Measurements from ENCODE around the gene PLCXD1. TPM values are rescaled to one million over a fixed set of nuclear protein-coding genes. Genes with fewer than 3 reads are reported as not detected.
"Not testable (repeated sequence)": the region's sequence is repeated elsewhere in the genome, so short reads cannot be mapped to it uniquely, and the experiment has no call there.

The PLCXD1 gene
- total RNA-seq, 1 experiment from 2014 or later, result 14.8 TPM

DNA sequence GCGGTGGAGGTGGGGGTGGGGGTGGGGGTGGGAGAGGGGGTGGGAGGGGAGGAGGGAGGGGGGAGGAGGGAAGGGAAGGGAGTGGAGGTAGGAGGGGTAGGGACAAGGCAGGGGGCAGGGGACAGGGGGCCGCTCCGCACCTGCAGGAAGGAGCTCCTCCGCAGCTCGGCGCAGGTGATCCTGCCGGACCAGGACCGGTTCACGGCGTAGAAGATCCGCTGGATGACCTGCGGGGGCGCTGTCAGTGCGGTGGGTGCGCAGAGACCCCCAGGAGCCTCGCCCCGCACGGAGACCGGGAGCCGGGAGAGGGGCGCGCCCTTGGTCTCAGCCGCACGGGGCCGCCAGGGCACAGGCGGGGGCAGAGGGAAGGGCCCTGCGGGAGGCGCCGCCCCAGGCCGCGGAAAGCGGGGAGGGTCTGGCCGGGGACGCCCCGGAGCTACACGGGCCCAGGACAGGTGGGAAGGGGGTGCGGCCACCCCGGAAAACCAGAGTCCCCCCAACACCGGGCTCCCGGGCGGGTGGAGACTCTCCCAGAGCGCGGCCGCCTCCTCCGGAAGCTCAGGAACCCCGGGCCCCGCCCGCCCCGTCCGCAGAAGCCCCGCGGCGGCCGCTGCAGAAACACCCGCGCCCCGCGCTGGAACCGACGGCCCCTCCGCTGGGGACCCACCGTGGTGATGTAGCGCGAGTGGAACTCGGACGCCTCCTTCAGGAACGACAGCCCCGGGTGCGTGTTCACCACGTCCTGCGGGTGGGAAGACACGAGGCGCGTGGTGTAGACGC is 65.0 kb downstream of the PLCXD1 start:
- Histone ChIP-seq H3K9me3 (replicated peaks) (peaks cover 12% of the 10 kb centered on the region), H3K4me3 (no peak overlapping the region), H3K4me1 (replicated peaks) (no peaks in the 10 kb centered on the region), H3K36me3 (no peaks in the 10 kb centered on the region), H3K27ac (no peak overlapping the region), H3K27me3 (replicated peaks) (no peaks in the 10 kb centered on the region)
- no peak for DNase-seq (ENCODE audit: low read depth in 1 of 2, low spot score in 2 of 2)

DNA sequence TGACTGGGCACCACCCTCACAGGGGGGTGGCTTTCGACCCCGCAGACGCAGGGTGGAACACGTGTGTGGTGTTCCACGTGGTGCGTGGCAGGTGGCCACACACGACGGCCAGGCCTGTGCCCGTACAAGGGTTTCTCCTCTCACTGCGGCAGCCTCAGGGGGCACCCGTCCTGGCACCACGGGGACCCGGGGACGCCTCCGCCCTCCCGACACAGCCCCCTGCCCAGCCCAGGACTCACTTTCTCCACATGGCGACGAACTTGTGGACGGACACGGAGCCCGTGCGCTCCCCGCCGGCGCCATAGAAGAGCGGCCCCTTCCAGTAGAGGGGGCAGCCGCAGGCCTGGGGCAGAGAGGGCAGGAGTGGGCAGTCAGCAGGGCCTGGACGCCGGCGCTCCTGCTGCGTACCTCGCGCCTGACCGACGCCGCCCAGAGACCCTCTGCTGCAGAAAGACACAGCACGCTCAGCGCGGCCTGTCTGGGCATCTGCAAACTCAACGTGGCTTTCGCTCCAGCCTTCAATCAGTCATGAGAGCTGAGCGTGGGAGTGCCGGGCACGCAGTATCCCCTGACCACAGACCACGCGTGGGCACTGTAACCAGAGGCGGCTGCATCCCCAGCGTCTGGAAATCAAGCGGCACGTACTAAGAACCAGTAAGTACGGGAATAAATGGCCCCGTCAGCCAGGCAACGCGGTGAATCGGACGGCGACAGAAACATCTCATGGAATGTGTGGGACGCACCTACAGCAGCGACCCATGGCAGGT is 66.4 kb downstream of the PLCXD1 start:
- Histone ChIP-seq H3K27me3 (replicated peaks) (no peaks in the 10 kb centered on the region), H3K27ac (no peak overlapping the region), H3K4me1 (replicated peaks) (no peaks in the 10 kb centered on the region), H3K36me3 (no peaks in the 10 kb centered on the region), H3K4me3 (no peak overlapping the region), H3K9me3 (replicated peaks) (peaks cover 7% of the 10 kb centered on the region)
- DNase-seq (ENCODE audit: low read depth in 1 of 2, low spot score in 2 of 2), result no peak

DNA sequence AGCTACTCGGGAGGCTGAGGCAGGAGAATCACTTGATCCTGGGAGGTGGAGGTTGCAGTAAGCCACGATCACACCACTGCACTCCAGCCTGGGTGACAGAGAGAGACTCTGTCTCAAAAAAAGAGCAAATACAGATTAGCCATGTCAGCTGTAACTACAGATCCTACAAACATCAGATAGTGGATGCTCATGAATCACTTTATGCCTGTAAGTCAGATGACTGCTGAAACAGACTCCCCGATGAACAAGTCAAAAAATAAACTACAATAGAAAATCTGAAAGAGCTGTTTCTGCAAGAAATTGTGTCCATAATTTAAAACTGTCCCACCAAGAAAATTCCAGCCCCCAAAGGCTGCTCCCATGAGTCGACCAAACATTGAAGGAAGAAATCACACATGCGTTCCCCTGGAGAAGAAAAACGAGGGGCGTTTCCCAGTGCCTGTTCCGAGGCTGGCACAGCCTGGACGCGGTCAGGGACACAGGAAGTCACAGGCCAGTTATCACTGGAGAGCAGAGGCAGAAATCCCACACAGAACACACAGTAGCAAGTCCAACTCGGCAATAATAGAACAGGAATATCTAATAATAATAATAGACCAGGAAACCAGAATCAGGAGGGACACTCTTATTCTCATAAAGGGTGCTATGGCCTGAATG is 67.4 kb downstream of the PLCXD1 start:
- no peak overlapping the region for H3K27ac ChIP-seq
- no peaks in the 10 kb centered on the region for H3K27me3 ChIP-seq (replicated peaks)
- DNase-seq (ENCODE audit: low read depth in 1 of 2, low spot score in 2 of 2), result no peak
- H3K4me3 ChIP-seq, result no peak overlapping the region
- H3K36me3 ChIP-seq, result no peaks in the 10 kb centered on the region
- H3K4me1 ChIP-seq (replicated peaks), result no peaks in the 10 kb centered on the region
- H3K9me3 ChIP-seq (replicated peaks), result peaks cover 7% of the 10 kb centered on the region

DNA sequence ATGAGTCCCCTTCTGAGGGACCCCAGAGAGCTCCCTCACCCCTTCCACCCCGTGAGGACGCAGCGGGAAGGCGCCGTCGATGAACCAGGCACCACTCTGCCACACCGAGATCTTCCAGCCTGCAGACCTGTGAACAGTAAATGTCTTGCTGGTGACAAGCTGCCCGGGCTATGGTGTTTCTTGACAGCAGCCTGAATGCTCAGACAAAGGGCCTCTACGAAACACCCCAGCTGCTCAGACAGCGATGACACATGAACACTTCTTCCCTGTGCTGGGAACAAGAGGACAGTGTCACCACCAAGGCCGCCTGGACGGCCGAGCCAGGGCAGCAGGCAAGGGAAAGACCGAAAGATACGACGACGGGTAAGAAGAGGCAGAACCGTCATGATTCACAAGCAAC is 68.0 kb downstream of the PLCXD1 start:
- H3K4me1 ChIP-seq (replicated peaks), result no peaks in the 10 kb centered on the region
- H3K27me3 ChIP-seq (replicated peaks), result no peaks in the 10 kb centered on the region
- H3K36me3 ChIP-seq, result no peaks in the 10 kb centered on the region
- peaks cover 7% of the 10 kb centered on the region for H3K9me3 ChIP-seq (replicated peaks)
- no peak for DNase-seq (ENCODE audit: low read depth in 1 of 2, low spot score in 2 of 2)
- H3K4me3 ChIP-seq, result no peak overlapping the region
- no peak overlapping the region for H3K27ac ChIP-seq

DNA sequence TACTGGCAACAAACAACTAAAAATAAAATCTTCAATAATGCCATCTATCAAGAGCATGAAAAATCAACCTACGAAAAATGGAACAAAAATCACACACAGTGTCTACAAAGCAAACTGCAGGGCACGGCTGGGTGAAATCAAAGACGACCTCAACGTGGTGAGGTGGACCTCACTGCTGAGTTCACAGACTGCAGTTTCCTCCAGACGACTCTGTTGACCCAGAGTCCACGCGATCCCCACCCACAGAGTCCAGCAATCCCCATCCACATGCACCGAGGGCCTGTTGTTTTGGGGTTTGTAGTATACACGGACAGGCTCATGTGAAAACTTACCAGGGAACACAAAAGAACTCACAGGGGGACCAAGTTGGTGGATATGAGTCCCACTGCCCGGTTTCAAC is 68.5 kb downstream of the PLCXD1 start:
- Histone ChIP-seq H3K4me1 (replicated peaks) (no peaks in the 10 kb centered on the region), H3K36me3 (no peaks in the 10 kb centered on the region), H3K27me3 (replicated peaks) (no peaks in the 10 kb centered on the region), H3K4me3 (no peak overlapping the region), H3K9me3 (replicated peaks) (peaks cover 7% of the 10 kb centered on the region), H3K27ac (no peak overlapping the region)
- DNase-seq (ENCODE audit: low read depth in 1 of 2, low spot score in 2 of 2), result no peak

DNA sequence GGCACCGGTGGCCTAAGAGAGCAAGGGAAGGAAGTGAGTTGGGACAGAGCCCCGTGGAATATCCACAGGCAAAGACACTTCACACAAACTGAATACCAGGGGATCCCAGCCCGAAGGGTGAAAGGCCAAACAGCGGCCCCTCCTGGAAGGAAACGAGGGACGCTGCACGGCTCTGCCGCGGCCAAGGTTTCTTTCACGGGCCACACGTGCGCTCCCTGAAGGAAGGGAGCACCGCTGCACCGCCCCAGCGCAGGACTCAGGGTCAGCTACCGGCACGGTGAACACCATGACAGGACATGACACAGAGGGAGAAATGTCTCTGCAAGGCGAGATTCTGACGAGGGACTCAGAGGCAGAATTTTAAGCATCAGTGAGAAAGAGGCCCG is 69.0 kb downstream of the PLCXD1 start:
- Histone ChIP-seq H3K27ac (no peak overlapping the region), H3K4me1 (replicated peaks) (no peaks in the 10 kb centered on the region), H3K27me3 (replicated peaks) (no peaks in the 10 kb centered on the region), H3K4me3 (no peak overlapping the region), H3K36me3 (no peaks in the 10 kb centered on the region), H3K9me3 (replicated peaks) (peaks cover 5% of the 10 kb centered on the region)
- DNase-seq (ENCODE audit: low read depth in 1 of 2, low spot score in 2 of 2), result no peak

DNA sequence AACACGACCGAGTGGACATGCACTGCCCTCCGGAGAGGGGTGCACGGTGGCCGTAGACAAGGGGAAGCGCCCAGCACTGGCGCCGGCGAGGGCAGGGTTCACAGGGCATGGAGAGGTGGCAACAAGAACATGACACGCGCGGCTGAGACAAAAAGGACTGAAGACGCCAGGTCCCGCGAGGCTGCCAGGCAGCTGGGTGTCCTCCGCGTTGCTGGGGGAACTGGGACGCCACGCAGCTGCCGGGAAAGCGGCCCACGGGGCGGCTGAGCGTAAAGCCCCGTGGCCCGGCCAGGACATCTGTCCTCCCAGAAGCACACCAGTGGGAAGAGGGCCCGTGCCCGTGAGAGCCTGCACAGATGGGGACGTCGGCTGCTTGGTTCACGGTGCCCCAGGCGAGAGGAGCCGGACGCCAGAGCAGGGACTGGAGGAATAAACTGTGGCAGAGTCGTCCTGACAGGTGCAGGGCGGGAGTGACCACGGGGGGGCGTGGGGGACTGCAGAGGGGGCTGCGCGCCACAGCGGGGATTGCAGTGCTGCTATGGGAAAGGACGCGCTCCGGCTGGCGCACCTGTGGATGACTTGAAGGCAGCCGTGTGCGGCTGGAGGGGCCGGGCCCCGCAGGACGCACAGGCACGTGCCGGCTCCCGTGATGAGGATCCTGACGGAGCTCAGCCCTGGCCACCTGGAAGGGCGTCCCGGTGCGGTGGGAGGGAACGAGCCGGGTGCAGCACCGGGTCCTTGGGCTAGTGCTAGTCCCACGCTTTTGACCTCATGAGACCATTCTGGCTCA is 69.5 kb downstream of the PLCXD1 start:
- H3K9me3 ChIP-seq (replicated peaks), result peaks cover 5% of the 10 kb centered on the region
- no peak for DNase-seq (ENCODE audit: low read depth in 1 of 2, low spot score in 2 of 2)
- no peak overlapping the region for H3K4me3 ChIP-seq
- H3K36me3 ChIP-seq, result no peaks in the 10 kb centered on the region
- H3K27me3 ChIP-seq (replicated peaks), result no peaks in the 10 kb centered on the region
- H3K27ac ChIP-seq, result no peak overlapping the region
- H3K4me1 ChIP-seq (replicated peaks), result no peaks in the 10 kb centered on the region

DNA sequence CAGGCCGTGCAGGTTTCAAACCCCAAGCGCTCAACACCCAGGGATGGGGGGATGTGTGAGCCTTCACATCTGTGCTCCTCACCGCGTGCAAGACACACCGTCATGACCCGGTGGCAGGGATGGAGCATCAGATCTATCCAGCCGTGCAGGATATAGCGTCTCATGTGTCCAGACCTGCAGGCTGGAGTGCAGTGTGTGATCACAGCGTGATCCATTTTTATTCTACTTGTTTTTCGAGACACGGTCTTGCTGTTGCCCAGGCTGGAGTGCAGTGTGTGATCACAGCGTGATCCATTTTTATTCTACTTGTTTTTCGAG is 70.1 kb downstream of the PLCXD1 start:
- not testable (repeated sequence) for H3K36me3 ChIP-seq

DNA sequence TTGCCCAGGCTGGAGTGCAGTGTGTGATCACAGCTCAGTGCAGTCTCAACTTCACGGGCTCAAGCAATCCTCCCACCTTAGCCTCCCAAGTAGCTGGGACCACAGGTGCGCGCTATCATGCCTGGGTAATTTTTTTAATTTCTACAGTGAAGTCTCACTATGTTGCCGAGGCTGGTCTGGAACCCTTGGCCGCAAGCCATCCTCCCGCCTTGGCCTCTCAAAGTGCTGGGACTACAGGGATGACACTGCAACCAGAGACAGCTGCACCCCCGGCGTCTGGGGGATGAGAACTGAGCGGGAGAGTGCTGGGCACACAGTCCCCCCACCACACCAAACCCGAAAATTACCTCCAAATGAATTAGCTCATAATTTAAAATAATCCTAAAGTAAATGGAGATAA is 70.6 kb downstream of the PLCXD1 start:
- no peaks in the 10 kb centered on the region for H3K4me1 ChIP-seq (replicated peaks)
- no peak overlapping the region for H3K27ac ChIP-seq
- H3K9me3 ChIP-seq (replicated peaks), result peaks cover 5% of the 10 kb centered on the region
- H3K4me3 ChIP-seq, result no peak overlapping the region
- H3K36me3 ChIP-seq, result no peaks in the 10 kb centered on the region
- H3K27me3 ChIP-seq (replicated peaks), result no peaks in the 10 kb centered on the region
- no peak for DNase-seq (ENCODE audit: low read depth in 1 of 2, low spot score in 2 of 2)

More for the DNA sequence above, 70.1 kb downstream of the PLCXD1 start:
- not testable (repeated sequence) for H3K27ac ChIP-seq; DNase-seq (ENCODE audit: low read depth in 1 of 2, low spot score in 2 of 2); H3K4me1 ChIP-seq (replicated peaks); H3K9me3 ChIP-seq (replicated peaks); H3K27me3 ChIP-seq (replicated peaks); H3K4me3 ChIP-seq

DNA sequence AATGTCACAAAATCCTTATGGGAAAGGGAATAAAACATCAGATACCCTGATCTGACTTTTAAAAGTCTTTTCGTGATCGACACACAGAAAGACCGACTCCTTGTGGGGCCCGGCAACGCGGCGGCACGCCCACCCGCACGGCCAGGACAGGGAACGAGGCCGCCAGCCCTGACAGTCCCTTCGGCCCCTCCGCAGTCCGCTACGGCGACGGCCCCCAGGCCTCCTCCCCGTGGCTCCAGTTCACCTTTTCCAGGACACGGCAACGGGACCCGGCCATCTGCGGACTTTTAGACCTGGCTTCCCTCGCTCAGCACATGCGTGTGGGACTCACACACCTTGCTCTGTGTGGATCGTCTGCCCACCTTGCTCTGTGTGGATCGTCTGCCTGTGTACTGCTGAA is 71.0 kb downstream of the PLCXD1 start:
- Histone ChIP-seq H3K27ac (no peak overlapping the region), H3K4me1 (replicated peaks) (no peaks in the 10 kb centered on the region), H3K27me3 (replicated peaks) (no peaks in the 10 kb centered on the region), H3K4me3 (no peak overlapping the region), H3K9me3 (replicated peaks) (peaks cover 5% of the 10 kb centered on the region), H3K36me3 (no peaks in the 10 kb centered on the region)
- no peak for DNase-seq (ENCODE audit: low read depth in 1 of 2, low spot score in 2 of 2)

DNA sequence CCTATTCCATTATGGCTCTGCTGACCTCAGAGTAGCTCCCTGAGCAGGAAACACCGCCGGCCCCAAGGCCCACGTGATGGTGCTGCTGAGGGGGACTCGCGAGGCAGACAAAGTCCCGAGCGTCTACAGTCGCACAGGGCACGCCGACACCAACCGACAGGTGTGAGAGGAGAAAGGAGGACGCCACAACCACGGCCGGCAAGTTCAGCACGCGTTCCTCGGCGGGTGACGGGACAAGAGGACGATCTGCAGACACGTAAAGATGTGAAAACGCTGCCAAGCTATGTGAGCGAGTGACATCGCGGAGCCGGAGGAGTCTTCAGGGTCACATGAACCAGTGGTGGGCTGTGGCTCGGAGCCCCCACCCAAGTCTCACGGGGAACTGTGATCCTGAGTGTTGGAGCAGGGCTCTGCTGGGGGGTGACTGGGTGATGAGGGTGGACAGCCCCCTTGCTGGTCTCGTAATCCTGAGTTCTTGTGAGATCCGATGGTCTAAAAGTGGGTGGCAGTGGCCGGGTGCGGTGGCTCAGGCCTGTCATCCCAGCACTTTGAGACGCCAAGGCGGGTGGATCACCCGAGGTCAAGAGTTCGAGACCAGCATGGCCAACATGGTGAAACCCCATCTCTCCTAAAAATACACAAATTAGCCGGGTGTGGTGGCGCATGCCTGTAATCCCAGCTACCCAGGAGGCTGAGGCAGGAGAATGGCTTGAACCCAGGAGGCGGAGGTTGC is 71.6 kb downstream of the PLCXD1 start:
- no peak overlapping the region for H3K27ac ChIP-seq
- no peak overlapping the region for H3K4me3 ChIP-seq
- DNase-seq (ENCODE audit: low read depth in 1 of 2, low spot score in 2 of 2), result no peak
- H3K4me1 ChIP-seq (replicated peaks), result no peaks in the 10 kb centered on the region
- no peaks in the 10 kb centered on the region for H3K27me3 ChIP-seq (replicated peaks)
- H3K36me3 ChIP-seq, result no peaks in the 10 kb centered on the region
- no peaks in the 10 kb centered on the region; the same call in 1 of the 2 replicates for H3K9me3 ChIP-seq (replicated peaks)
